GM18526 (cell line): ENCODE results near the gene NFE2L3.

Experiments used
- POLR2A ChIP-seq: IDR thresholded peaks from 3 replicates; pipeline ENCODE4 v1.6.1; 2011; ENCODE audit not compliant: insufficient read length; ENCODE audit errors: extremely low read depth

NFE2L3 gene

GRCh38 chr7:26159243-26159642 lies 7.2 kb downstream of the NFE2L3 start:
- TF ChIP-seq POLR2A, result no peak

GRCh38 chr7:26160896-26161295 lies 8.9 kb downstream of the NFE2L3 start:
- TF ChIP-seq POLR2A, result no peak

GRCh38 chr7:26162431-26162830 lies 10.4 kb downstream of the NFE2L3 start:
- TF ChIP-seq POLR2A, result no peak

GRCh38 chr7:26165950-26166683 lies 14.1 kb downstream of the NFE2L3 start:
- no peak for TF ChIP-seq POLR2A

GRCh38 chr7:26166684-26167266 lies 14.8 kb downstream of the NFE2L3 start:
- TF ChIP-seq POLR2A, result no peak

- TF ChIP-seq POLR2A, result no peak
These were observed 15.4 kb downstream of the NFE2L3 start for GRCh38 chr7:26167303-26167934.

GRCh38 chr7:26168458-26169023 lies 16.5 kb downstream of the NFE2L3 start:
- no peak for TF ChIP-seq POLR2A

- TF ChIP-seq POLR2A, result no peak
These were observed 17.3 kb downstream of the NFE2L3 start for GRCh38 chr7:26169271-26169670.

- TF ChIP-seq POLR2A, result no peak
These were observed 18.7 kb downstream of the NFE2L3 start for GRCh38 chr7:26170663-26171062.

- no peak for TF ChIP-seq POLR2A
These were observed 19.6 kb downstream of the NFE2L3 start for GRCh38 chr7:26171601-26172000.

GRCh38 chr7:26172048-26172447 lies 20.1 kb downstream of the NFE2L3 start:
- no peak for TF ChIP-seq POLR2A

GRCh38 chr7:26178272-26178960 lies 26.4 kb downstream of the NFE2L3 start:
- no peak for TF ChIP-seq POLR2A

- TF ChIP-seq POLR2A, result no peak
These were observed 27.4 kb downstream of the NFE2L3 start for GRCh38 chr7:26179422-26179821.

GRCh38 chr7:26179826-26180497 lies 28.0 kb downstream of the NFE2L3 start:
- no peak for TF ChIP-seq POLR2A

- no peak for TF ChIP-seq POLR2A
These were observed 28.8 kb downstream of the NFE2L3 start for GRCh38 chr7:26180792-26181198.
